EL (cell line): Measurements from ENCODE around the gene DOP1B.
"Not testable (repeated sequence)": the region's sequence is repeated elsewhere in the genome, so short reads cannot be mapped to it uniquely, and the experiment has no call there.

Experiments
- DNase-seq: peaks from one replicate; pipeline ENCODE4 v3.0.0-alpha.2; 2016

DOP1B gene

DNA sequence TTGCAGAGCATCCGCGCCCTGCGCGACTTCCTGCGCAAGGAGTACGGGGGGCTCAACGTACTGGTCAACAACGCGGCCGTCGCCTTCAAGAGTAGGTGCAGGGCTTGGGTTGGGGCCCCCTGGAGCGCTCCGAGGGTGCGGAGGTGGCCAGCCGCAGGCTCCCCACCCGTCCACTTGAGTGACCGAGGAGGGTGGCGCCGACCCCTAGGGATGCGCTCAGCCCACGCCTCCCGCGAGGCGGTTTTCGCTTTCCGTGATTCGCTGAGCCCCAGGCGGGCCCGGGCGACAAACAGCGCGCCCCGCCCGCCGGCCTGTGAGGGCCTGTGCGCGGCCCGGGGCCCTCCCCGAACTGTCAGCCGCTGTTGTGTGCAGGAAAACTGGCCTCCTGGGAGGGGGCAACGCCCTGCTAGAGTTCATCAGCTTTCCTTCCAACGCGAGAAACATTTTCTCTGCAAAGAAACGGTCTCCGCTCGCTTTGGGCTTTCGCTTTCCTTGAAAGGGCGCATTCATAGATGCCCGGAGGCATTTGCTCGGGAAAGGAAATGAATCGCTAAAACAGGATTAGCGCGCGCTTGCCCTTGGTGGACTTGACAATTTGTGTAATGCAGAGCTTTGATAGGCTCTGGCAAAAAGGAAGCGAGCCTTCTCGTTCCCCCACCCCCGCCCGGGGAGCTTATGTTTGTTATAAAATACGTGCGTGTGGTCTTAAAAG is 21.1 kb upstream of the DOP1B start:
- DNase-seq = peak; percentile 93

DNA sequence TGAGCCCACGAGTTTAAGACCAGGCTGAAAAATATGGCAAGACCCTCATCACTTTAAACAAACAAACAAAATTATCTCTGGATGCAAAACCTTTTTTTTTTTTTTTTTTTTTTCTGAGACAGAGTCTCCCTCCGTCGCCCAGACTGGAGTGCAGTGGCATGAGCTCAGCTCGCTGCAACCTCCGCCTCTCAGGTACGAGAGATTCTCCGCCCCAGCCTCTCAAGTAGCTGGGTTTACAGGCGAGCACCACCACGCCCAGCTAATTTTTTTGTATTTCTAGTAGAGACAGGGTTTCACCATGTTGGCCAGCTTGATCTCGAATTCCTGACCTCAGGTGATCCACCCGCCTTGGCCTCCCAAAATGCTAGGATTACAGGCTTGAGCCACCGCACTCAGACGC is 16.8 kb upstream of the DOP1B start:
- DNase-seq = not testable (repeated sequence)

DNA sequence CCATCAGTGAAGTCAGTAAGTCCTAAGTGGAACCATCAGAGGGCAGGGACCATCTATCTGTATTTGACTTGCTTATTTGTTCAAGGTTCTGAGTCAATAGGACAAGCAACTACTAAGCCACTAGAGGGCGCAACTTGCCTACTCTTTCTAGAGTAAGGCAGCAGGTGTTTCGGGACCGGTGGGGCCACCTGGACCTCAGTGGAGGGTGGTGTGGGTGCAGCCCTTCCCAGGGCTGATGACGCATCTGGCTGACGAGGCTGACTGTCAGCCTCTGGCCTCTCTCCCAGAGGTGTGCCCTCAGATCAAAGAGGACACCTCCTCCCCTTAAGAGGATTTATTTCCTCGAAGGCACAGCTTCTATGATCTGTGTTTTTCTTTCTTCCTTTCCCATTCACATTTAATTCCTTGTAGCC is 15.1 kb upstream of the DOP1B start:
- peak; percentile 81 for DNase-seq

DNA sequence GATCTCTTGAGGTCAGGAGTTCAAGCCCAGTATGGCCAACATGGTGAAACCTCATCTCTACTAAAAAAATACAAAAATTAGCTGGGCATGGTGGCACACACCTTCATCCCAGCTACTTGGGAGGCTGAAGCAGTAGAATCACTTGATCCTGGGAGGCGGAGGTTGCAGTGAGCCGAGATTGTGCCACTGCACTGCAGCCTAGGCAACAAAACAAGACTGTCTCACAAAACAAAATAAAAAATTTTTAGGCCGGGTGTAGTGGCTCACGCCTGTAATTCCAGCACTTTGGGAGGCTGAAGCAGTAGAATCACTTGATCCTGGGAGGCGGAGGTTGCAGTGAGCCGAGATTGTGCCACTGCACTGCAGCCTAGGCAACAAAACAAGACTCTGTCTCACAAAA is 12.4 kb upstream of the DOP1B start:
- DNase-seq = not testable (repeated sequence)

DNA sequence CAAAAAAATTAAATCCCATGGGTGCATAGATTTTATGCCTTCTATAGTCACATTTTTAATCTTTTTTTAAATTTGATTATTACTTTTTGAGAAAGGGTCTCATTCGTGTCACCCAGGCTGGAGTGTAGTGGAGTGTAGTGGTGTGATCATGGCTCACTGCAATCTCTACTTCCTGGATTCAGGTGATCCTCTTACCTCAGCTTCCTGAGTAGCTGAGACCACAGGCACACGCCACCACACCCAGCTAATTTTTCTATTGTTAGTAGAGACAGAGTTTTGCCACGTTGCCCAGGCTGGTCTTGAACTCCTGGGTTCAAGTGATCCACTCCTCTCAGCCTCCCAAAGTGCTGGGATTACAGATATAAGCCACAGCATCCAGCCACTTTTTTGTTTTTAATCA is 11.4 kb upstream of the DOP1B start:
- DNase-seq = no peak

DNA sequence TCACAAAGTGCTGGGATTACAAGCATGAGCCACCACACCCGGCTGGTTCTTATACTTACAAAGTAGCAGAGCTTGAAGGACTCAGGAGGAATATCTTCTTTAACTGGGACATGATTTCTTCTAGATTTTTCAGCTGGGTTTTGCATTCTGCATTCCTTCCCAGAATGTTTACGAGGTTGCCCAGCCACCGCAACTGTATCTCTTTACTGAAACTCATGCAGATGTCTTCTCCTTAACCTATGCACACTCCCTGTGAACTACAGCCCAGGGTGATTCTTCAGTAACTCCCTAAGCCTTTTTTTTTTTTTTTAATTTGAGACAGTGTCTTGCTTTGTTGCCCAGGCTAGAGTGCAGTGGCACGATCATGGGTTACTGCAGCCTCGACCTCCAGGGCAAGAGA is 8.7 kb upstream of the DOP1B start:
- no peak for DNase-seq

DNA sequence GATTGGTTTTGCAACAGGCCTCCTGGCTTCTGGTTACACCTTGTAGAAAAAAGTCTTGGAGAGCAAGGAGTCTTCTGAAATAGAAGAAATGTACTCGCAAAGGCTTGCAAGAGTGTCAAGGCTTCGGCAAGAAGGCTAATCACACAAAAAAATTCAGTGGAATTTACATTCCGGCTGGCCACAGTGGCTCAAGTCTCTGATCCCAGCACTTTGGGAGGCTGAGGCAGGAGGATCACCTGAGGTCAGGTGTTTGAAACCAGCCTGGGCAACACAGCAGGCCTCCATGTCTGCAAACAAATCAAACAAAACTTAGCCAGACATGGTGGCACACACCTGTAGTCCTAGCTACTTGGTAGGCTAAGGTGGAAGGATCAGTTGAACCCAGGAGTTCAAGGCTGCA is 7.7 kb upstream of the DOP1B start:
- no peak for DNase-seq

DNA sequence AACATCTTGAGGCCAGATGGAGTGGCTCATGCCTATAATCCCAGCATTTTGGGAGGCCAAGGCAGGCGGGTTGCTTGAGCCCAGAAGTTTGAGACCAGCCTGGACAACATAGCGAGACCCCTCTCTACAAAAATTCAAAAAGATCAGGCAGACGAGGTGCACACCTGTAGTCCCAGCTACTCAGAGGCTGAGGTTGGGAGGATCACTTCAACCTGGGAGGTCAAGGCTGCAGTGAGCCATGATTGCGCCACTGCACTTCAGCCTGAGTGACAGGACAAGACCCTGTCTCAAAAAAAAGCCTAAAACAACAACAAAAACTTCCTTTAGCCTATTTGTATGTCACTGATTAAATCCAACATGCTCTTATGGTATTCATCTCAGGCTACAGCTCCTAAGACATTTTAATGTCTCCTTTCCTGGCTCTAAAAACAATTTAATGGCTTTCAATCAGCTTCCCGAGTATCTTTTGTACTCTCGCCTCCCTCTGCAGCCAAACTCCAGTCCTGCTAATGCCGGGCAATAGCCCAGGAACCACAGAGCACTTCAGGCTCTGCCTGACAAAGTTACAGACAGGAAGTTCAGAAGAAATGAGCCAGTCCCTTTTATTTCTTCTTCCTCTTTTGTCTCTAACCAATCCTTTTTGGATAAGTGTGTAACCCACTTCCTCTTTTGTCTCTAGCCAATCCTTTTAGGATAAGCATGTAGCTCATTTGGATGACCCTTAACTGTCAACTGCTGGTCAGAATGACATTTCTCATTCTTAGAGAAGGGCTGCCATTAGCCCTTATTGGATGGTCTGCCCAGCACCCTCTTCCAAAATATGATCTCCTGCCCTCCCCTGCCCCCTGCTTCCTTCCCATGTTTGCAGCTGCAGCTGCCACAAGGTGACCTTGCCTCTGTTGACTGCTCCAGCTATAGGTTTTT is 6.6 kb upstream of the DOP1B start:
- DNase-seq = peak; percentile 41

DNA sequence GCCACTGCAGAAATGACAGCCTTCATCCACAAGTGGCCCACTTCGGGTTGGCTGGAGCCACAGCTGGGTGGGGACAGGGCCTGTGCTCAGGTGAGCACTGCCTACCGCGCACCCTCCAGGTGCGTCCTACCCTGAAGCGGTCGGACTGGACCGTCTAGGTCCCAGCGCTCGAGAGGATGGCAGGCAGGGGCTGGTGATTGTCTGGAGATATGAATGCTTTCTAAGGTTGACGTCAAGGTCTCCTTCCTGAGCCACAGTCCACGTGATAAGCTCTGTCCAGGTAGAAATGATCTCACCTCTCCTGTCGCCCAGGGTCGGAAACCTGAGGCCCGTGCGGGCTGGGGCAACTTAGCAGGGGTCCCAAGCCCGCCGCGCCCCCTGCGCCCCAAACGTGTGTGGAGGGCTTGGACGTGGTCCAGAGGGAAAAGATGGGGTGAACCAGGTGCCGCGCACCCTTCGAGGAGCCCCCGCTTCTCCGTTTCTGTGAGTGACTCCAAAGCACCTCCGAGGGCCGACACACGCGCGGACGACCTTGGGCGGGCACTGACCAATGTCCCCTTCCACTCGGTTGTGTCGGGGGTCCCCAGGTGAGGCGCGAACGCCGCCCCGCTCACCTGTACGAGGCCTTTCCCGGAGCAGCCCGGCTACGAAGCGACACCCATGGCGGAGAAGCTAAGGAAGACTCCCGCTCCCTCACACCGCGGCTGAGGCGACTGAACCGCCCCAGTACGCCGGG is 853 bp upstream of the DOP1B start:
- DNase-seq = no peak

DNA sequence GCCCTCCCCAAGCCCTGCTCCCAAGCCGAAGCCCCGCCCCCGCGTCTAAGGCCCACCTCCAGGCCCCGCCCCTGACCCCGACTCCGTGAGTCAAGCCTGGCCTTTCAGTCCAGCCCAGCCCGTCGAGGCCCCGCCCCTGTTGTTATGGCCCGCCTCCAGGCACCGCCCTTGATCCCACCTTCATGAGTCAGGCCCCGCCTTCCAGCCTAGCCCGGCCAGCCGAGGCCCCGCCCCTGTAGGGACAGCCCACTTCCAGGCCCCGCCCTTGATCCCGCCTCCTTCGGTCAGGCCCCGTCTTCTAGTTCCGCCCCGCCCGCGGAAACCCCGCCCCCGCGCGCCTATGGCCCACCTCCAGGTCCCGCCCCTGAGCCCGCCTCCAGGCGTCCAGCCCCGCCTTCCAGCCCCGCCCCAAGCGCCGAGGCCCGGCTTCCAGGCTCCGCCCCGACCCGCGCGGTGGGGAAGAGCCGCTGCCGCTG is 247 bp upstream of the DOP1B start:
- peak; percentile 98 for DNase-seq

DNA sequence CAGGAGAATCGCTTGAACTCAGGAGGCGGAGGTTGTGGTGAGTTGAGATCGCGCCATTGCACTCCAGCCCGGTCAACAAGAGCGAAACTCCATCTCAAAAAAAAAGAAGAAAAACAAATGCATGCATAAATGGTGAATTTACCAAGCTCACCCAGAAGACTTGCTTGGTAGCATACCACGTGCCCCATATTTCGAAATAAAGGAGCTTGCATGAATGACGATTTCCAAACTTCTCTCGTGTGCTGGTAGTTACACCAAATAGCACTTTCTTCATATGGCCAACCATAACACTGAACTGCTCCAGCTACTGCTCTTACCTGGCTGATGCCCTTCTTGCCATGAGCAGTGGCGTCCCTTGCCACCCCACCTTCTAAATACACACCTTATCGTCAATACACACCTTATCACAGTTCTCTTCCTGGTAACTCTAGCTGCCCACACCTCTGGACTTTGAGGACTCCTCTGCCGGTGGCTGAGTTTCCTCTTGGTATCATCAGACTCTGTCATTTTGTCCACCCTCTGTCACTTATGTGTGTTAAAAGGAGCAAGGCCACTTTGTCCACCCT is 2.8 kb downstream of the DOP1B start:
- no peak for DNase-seq

DNA sequence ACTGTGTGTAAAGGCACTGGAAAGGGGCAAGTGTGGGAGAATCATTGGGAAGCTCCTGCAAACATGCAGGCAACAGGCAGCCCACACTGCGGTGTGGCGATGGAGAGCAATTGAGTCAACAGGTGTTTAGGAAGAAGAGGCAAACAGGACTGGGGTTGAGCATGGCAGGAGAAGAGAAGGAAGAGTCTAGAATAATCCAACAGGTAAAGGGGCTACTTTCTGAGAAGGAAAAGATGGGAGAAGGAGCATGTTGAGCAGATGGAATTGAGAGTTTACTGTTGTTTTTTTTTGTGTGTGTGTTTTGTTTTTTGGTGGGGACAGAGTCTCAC is 4.2 kb downstream of the DOP1B start:
- DNase-seq = no peak

DNA sequence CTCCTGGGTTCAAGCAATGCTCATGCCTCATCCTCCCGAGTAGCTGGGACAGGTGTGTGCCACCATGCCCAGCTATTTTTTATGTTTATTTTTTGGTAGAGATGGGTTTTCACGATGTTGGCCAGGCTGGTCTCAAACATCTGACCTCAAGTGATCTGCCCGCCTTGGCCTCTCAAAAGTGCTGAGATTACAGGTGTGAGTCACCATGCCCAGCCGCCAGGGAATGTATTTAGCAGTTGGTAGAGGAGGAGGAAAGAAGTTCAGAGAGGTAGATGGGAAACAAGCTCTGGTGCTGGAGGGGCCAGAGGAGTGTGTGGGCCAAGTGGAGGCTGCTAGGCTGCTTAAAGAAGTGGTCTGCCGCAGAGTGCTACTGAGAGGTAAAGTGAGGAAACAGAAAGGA is 6.0 kb downstream of the DOP1B start:
- peak; percentile 17 for DNase-seq

DNA sequence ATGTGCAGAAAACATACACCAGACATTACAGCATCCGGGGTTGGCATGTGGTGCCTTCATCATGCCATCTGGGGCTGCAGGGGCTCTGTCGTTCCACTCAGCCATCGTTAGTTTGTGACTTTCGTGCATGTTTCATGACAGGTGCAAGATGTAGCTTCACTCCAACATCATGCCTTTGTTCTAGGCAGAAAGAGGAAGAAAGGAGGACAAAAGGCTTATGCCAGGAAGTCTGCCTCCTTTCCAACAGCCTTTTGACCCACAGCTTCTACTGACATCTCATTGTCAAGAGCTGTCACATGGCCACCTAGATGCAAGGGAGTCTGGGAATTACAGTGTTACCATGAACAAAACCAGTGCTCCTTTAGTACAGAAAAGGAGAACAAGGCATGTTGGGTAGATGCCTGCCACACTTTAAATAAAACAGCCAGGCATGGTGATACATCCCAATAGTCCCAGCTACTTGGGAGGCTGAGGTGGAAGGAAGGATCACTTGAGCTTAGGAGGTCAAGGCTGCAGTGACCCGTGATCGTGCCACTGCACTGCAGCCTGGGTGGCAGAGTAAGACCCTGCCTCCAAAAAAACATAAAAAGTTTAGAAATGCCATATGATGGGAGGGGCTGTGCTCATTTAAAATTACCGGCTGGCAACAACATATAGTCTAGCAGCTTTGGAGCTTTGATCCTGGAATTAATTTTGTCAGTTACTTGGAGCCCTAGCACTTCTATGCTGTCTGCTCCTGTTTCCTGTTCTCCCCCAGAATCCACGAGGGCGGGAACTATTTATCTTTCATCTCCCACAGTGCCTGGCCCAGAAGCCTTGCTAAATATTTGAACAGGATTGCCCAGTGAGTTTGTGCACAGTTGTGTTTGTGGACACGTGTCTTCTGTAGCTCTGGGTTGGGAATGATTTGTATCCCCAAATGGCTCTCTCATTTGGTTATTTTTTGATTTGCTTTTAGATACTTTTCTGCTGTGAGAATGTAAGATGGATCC is 7.4 kb downstream of the DOP1B start:
- no peak for DNase-seq

DNA sequence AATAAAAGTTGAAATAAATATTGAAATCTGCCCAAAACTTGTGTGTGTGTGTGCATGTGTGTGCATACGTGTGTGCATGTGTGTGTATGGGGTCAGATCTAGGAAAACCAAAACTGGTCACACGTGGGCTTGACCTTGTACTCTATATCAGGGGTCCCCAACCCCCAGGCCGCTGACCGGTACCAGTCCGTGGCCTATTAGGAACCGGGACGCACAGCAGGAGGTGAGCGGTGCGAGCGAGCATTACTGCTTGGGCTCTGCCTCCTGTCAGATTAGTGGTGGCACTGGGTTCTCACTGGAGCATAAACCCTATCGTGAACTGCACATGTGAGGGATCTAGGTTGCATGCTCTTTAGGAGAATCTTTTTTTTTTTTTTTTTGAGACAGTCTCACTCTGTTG is 8.7 kb downstream of the DOP1B start:
- no peak for DNase-seq

DNA sequence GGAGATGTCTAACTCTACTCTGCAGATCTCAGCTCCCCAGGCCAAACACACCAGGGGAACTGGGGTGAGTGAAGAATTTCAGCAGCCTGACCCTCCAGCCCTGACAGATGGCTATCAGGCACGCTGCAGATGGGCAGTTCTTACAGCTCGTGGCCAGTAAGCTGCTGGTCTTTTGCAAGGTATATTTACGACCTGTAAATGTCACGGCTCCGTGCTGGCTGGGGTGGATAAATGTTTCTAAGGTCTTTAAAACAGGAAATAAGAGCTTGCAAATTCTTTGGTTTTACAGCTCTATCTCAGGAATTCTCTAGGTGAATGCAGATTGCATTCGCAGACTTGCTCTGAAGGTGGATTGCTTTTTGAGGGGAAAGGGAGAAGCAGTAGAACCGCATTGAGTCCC is 10.1 kb downstream of the DOP1B start:
- DNase-seq = no peak

DNA sequence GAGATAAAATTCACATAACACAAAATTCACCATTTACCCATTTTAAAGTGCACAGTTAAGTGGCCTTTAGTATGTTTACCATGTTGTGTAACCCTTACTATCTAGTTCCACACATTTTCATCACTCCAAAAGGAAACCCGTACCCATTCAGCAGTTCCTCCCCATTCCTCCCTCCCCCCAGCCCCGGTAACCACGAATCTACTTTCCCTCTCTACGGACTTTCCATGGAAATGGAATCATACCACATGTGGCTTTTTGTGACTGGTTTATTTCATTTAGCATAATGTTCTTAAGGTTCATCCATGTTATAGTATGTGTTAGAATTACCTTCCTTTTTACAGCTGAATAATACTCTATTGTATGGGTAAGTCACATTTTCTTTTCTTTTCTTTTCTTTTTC is 10.9 kb downstream of the DOP1B start:
- no peak for DNase-seq

DNA sequence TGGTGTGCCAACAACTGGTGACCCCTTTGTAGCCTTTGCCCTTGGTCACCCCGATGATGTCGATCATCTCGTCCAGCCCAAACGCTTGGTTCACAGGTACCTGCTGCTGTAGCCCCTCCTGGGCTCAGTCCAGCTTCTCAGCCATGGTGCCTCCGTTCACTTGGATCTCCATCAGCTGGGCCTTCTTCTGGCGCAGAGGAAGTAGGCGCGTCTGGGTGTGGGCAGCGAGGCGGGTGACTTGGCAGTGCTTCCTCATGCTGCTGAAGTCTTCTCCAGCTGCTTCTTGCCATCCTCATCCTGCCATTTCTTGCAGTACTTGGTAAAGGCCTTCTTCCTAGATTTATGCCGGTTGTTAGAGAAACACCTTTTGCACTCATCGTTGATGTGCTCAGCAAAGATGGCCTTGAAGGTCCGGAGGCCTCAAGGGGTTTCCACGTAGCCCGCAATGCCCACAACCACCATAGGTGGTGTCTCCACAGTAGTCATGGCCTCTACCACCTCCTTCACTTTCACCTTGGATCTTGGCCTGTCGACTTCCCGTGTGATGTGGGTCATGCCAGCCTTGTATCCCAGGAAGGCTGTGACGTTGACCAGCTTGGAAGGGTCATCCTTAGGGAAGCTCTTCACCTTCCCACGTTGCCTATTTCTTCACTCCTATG is 13.0 kb downstream of the DOP1B start:
- no peak for DNase-seq

DNA sequence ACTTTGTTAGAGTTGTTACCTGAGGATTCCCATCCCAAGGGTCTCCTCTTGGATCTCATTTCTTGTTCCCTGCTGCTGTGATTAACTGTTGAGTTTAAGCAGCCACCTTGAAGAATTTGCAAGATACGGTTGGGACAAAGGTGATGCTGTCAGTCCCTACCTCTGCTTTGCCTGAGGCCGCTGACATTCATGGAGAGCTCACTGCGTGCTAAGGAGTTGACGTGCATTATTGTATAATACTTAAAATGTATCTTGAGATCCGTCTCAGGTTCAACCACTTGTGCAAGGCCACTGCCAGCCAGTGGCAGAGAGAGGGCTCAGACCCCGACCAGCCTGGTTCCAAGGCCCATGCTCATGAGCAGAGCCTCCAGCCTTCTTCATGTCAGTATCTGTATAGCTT is 14.2 kb downstream of the DOP1B start:
- no peak for DNase-seq

DNA sequence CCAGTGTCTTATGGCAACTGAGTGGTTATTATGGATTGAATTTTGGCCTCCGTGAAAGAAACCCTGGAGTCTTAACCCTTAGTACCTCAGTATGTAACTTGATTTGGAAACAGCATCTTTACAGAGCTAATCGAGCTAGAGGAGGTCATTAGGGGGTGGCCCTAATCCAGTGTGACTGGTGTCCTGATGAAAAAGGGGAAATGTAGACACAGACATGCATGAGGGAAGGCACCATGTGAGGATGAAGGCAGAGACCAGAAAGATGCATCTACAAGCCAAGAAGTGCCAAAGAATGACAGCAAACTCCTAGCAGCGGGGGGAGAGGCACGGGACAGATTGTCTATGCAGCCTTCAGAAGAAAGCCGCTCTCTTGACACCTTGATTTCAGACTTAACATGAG is 14.7 kb downstream of the DOP1B start:
- DNase-seq = no peak

DNA sequence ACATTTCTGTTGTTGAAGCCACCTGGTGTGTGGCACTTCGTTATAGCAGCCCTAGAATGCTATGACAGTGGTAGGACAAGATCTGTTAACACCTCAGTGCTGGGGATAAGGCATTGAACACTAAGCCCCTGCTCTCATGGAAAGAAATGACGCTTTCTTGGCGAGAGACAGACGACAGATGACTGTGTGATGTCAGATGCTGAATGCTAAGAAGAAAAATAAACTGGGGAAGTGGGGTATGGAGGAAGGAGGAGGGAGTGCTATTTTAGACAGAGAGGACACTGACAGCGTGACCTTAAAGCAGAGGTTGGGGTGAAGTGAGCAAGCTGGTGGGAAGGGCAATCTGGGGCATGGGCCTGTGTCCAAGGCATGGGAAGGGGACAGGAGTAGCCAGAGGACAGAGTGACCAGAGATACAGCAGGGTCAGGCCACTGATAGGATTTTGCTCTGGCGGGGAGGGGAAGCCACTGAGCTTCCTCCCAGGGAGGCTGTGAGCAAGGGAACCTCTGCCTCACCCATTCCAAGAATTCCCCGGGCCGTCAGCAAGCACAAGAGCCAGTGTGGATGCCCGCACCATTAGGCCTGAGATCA is 15.2 kb downstream of the DOP1B start:
- no peak for DNase-seq
